ENCODE results near the gene CLPTM1L. TPM values are rescaled to one million over a fixed set of nuclear protein-coding genes. Genes with fewer than 3 reads are reported as not detected.
"Not testable (repeated sequence)": the region's sequence is repeated elsewhere in the genome, so short reads cannot be mapped to it uniquely, and the experiment has no call there.

CLPTM1L gene
- total RNA-seq, 1 donor from 2014 or later, result 84.8 TPM

DNA sequence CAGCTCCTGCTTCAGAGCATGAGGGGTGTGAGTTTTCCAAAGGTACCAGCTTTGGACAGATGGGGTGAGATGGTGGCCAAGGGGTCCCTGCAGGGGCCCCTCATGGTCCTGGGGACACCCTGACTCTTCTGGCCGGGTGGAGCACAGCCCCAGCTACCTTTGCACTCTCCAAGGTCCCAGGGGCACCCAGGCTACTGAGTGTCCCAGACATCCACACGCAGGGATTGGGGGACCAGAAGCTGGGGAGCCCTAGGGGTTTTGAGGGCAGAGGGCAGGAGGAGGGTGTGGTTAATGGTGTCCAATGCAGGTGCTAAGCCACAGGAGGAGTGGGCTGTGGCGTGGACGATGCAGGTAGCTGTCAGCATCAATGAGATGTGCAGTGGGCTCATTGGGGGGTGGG lies 16.0 kb upstream of the CLPTM1L start:
- DNase-seq (ENCODE audit: extremely low spot score, unreplicated experiment), result no peak
- Mint-ChIP-seq H3K27ac (no peak overlapping the region), H3K9me3 (no peaks in the 10 kb centered on the region), H3K4me3 (no peak overlapping the region), H3K27me3 (peaks cover 49% of the 10 kb centered on the region), H3K4me1 (ENCODE audit: unreplicated experiment) (no peaks in the 10 kb centered on the region), H3K36me3 (no peaks in the 10 kb centered on the region)
- TF ChIP-seq, protein P1, sequence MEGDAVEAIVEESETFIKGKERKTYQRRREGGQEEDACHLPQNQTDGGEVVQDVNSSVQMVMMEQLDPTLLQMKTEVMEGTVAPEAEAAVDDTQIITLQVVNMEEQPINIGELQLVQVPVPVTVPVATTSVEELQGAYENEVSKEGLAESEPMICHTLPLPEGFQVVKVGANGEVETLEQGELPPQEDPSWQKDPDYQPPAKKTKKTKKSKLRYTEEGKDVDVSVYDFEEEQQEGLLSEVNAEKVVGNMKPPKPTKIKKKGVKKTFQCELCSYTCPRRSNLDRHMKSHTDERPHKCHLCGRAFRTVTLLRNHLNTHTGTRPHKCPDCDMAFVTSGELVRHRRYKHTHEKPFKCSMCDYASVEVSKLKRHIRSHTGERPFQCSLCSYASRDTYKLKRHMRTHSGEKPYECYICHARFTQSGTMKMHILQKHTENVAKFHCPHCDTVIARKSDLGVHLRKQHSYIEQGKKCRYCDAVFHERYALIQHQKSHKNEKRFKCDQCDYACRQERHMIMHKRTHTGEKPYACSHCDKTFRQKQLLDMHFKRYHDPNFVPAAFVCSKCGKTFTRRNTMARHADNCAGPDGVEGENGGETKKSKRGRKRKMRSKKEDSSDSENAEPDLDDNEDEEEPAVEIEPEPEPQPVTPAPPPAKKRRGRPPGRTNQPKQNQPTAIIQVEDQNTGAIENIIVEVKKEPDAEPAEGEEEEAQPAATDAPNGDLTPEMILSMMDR (conservative IDR thresholded peaks at IDR 0.05), result no peak

DNA sequence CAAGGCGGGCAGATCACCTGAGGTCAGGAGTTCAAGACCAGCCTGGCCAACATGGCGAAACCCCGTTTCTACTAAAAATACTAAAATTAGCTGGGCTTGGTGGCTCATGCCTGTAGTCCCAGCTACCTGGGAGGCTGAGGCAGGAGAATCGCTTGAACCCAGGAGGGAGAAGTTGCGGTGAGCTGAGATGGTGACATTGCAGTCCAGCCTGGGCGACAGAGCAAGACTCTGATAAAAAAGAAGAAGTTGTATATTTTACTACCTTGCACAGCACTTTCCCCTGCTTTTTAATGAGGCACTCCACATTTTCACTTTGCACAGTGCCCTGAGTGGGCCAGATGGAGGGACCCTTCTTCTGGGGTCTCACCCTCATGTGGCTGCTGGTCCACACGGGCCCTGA lies 15.5 kb upstream of the CLPTM1L start:
- not testable (repeated sequence) for H3K9me3 Mint-ChIP-seq; H3K4me3 Mint-ChIP-seq; H3K27ac Mint-ChIP-seq; DNase-seq (ENCODE audit: extremely low spot score, unreplicated experiment); H3K4me1 Mint-ChIP-seq (ENCODE audit: unreplicated experiment); H3K36me3 Mint-ChIP-seq
- peaks cover 45% of the 10 kb centered on the region for H3K27me3 Mint-ChIP-seq

DNA sequence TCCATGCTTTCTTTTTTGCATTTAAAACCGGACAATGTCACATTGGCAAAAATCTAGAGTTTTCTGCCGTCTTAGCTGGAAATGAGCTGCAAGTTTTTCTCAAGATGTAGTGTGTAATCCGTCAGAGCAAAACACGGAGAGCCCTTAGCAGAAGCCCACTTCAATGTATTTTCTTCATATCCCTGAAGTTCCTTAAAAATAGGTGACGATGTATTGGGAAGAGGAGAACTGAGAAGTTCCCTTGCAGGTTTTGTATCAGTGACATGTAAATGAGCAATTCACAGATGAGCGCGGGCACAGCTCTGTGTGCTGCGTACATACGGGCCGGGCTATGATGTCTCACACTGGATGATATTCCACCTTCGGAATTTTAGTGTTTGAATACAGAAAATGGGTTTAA lies 14.8 kb upstream of the CLPTM1L start:
- no peaks in the 10 kb centered on the region for H3K9me3 Mint-ChIP-seq
- no peak overlapping the region for H3K4me3 Mint-ChIP-seq
- H3K36me3 Mint-ChIP-seq, result no peaks in the 10 kb centered on the region
- no peak overlapping the region for H3K27ac Mint-ChIP-seq
- TF ChIP-seq, protein P1 (conservative IDR thresholded peaks at IDR 0.05), result no peak
- no peaks in the 10 kb centered on the region for H3K4me1 Mint-ChIP-seq (ENCODE audit: unreplicated experiment)
- DNase-seq (ENCODE audit: extremely low spot score, unreplicated experiment), result no peak
- H3K27me3 Mint-ChIP-seq, result peaks cover 42% of the 10 kb centered on the region

DNA sequence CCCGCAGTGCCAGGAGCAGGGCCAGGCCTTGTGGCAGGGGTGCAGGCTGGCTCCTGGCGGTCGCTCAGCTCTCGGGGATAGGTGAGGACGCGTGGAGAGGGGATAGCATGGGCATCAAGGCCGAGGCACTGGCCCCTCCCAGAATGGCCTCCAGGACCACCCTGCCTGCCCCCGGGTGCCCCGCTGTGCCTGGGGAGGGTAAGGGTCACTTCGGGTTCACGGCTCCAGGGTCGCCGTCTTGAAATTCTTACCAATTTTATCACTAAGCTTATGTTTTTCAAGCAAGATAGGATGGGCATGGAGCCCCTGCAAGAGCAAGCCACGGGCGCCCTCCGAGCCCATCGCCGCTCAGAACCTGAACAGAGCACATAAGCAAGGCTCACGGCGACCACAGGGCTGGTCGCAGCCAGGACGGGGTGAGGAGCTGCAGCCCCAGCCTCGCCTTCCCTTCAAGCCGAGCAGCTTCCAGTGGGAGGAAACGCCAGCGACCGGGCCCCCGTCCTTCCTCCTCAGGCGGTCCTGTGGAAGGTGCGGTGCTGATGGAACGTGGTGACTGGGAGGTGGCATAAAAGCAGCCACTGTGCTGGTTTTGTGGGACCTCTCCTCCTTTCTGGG lies 14.2 kb upstream of the CLPTM1L start:
- peaks cover 41% of the 10 kb centered on the region for H3K27me3 Mint-ChIP-seq
- no peaks in the 10 kb centered on the region for H3K9me3 Mint-ChIP-seq
- no peak overlapping the region for H3K4me3 Mint-ChIP-seq
- no peak overlapping the region for H3K27ac Mint-ChIP-seq
- H3K36me3 Mint-ChIP-seq, result no peaks in the 10 kb centered on the region
- DNase-seq (ENCODE audit: extremely low spot score, unreplicated experiment), result no peak
- TF ChIP-seq, protein P1 (conservative IDR thresholded peaks at IDR 0.05), result no peak
- H3K4me1 Mint-ChIP-seq (ENCODE audit: unreplicated experiment), result no peaks in the 10 kb centered on the region

DNA sequence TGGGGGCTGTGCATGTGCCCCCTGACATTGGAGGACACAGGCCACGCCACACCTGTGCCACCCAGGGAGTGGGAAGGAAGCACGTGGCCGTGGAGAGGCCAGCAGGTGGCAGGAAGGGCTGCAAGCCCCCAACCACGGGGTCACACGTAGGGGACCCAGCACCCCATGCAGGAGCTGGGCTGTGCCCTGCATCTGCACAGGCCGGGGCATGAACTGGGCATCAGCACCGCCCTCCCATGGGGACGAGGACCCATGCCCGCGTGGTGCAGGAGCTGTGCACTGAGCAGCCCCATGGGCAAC lies 13.8 kb upstream of the CLPTM1L start:
- Mint-ChIP-seq H3K9me3 (no peaks in the 10 kb centered on the region), H3K4me3 (no peak overlapping the region), H3K27ac (no peak overlapping the region), H3K36me3 (no peaks in the 10 kb centered on the region), H3K27me3 (peaks cover 37% of the 10 kb centered on the region), H3K4me1 (ENCODE audit: unreplicated experiment) (no peaks in the 10 kb centered on the region)
- DNase-seq (ENCODE audit: extremely low spot score, unreplicated experiment), result no peak
- TF ChIP-seq, protein P1 (conservative IDR thresholded peaks at IDR 0.05), result no peak

DNA sequence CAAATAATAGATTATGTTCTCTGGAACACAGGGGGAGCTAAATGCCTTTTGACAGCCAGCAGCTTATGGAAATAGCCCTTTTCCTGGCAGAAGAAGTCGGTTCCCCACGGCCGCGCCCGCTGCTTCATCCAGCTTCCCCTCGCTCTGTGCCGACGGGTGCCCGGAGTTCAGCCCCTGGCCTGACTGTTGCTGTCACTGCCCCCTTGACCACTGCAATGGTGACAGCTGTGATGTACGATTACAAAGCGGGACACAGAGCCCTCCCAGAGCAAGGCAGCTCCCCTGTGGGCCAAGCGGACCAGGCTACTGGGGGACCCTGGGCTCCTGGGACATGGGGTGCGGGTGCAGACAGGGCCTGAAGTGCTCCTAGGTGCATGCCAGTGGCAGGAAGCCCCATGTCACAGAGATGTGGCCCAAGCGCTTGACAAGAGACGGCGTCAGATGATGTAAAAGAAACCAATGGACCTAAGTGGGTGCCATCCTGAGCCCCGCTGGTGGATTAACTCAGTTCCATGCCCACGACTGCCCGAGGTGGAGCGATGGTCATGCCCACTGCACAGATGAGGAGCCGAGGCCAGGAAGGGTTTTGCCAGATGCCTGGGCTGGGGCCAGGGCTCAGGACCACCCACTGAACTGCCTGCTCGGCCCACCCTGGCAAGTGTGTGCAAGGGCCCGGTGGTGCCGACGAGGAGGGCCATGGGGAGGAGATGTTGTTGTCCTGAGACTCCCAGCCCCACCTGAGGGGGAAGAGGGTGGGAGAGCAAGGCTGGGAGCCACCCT lies 13.2 kb upstream of the CLPTM1L start:
- peaks cover 35% of the 10 kb centered on the region for H3K27me3 Mint-ChIP-seq
- H3K27ac Mint-ChIP-seq, result no peak overlapping the region
- H3K36me3 Mint-ChIP-seq, result no peaks in the 10 kb centered on the region
- no peaks in the 10 kb centered on the region for H3K4me1 Mint-ChIP-seq (ENCODE audit: unreplicated experiment)
- H3K4me3 Mint-ChIP-seq, result no peak overlapping the region
- DNase-seq (ENCODE audit: extremely low spot score, unreplicated experiment), result no peak
- TF ChIP-seq, protein P1 (conservative IDR thresholded peaks at IDR 0.05), result no peak
- H3K9me3 Mint-ChIP-seq, result no peaks in the 10 kb centered on the region

Measured in type B pancreatic cell (in vitro differentiated cells).